Activated CD4-positive, alpha-beta T cell treated with anti-CD3 and anti-CD28 coated beads for 24 hours (primary cell): ENCODE measurements around the gene CFAP54.
"Not testable (repeated sequence)": the region's sequence is repeated elsewhere in the genome, so short reads cannot be mapped to it uniquely, and the experiment has no call there.

Source experiments
- DNase-seq, 2 donors: peaks; one replicate each; pipeline ENCODE4 v3.0.0-alpha.2; 2020; ENCODE audit warnings: low read depth in 2 of 2

Gene CFAP54

DNA sequence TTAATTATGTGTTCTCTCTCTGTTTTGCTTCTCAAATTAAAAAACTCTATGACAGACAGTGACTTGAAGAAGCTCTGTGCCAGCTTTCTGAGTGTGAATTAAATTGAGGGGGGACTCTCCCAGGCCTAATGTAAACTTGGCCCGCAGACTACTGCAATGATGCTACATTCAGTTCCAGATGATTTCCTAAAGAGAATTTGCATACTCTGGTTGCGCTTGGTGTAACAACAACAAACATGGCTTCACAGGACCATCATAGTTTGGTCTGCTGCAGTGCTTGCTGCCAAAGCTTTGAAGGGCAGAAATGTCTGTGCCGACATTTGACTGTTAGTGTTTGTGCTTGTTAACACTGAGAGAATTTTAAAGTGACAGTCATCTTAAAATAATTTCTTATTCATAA, 25.0 kb downstream of the CFAP54 start:
- no peak for DNase-seq

DNA sequence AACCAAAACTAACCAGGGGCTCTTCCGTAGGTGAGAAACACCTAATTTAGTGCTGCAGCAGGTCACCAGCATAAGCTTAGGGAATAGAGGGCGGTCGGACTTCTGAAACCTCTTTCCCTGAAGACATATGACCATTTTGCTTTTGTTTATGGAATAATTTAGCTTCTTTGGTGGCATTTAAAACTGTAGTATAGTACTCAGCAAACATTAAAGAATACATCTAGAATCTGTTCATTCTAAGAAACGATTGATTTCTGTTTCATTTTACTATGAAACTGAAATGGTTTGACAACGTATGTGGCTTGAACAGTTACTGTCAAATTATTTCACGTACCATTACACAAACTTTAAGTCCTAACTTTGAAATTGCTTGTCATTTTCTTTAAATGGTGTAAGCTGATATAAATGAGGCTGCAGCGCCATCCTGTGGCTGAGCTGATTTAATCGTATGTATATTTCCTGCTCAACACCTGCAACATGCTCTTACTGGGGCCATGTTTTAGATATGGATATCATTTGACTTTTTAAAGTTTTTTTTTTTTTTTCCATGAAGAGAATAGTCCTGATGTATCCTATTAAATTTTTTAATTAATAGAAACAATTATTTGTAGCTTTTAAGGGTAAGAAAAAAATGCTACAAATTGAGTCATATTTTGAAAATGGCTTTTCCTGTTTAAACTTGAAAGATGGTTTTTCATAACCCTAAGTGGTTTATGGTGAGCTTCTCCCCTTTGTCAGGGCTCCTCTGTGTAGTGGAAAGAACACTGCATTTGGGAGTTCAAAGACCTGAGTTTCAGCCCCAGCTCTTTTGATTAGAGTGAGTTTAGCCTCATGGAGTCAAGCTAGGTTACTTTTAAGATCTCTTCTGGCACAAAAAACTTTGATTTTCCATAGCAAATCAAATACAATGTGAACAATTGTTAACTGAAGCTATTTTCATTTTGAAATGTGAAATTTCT, 27.4 kb downstream of the CFAP54 start:
- peak; percentile 78 to 82 for DNase-seq

DNA sequence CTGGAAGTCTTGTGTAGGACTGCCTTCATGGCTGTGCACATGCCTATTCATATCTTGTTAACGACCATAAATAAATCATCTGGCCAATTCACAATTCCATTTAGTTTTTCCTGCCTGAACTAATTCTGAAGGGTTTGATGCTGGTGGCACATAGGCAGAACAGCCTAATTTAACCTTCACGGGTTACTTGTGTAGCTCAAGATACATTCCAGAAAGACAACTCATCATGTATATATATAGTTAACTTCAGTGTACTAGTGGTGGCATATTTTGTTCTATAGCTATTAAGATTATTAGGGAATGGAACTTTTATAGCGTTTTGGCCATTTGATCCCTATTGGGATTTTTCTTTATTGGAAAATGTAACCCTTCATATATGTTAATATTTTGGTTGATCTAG, 31.4 kb downstream of the CFAP54 start:
- no peak for DNase-seq

DNA sequence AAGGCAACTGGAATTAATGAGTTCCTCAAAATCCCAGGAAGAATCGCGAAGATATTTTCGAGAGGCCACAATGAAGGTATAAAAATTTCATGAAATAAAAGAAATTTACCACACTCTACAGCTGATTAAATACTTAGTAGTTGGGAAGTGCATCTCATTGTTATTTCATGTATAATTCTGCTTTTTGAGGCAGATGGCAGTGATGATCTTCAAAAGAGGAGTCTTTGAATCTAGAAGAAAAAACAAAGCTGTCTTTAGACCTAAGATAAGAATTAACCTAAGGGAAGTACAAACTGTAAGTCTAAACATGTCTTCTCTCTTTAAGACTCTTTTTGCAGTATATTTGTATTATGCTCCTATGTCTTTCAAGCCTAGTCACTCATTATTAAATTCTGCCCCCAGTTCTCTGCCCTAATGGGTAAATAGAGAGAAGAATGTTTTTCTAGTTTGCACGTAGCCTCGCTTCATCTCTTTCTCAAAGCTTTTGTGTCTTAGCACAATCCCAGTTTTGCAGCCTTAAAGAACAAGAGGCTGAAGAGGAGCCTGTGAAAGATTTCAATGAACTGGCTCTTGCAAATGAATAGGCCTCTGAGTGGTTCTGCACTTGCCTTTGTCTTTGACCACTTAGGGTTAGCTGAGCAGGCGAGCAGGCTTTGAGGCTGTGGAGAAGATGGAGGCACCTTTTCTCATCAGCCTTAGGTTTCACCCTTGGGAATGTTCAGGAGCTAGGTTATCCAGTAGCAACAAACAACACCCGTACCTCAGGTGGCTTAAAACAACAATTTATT, 32.7 kb downstream of the CFAP54 start:
- no peak for DNase-seq

DNA sequence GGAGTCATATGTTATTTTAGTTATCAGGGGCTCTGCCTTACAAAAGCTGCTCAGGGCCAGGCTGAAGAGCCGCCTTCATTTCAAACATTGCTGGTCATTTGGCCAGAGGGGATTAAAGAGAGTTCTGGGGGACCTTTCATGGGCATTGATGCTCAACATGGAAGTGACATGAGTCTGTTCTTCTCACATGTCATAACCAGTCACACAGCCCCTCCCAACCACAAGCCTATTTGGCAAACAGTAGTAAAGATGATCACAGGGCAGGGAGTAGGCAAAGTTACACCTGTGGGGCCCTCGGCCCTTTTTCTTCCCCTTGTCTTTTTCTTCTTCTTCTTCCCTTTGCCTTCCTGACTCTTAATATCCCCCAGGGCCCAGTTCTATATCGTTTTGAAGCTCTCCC, 33.3 kb downstream of the CFAP54 start:
- no peak for DNase-seq

DNA sequence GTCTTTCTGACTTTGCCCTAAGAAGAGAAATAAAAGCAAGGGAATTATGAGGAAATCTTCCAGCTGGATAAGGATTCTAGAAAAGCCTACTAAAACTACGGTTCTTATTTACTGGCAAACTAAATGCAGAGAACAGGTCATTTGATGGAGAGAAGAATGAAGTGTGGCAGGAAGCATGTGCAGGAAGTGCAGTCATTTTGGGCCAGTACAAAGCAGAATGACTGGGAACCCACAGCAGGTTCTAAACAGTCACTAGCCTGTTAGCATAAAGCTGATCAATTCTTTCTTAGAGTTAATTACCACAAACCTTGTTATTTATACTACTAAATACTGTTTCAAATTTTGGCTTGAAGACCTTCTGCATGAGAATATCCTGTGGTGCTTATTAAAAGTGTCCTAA, 36.7 kb downstream of the CFAP54 start:
- DNase-seq: no peak

DNA sequence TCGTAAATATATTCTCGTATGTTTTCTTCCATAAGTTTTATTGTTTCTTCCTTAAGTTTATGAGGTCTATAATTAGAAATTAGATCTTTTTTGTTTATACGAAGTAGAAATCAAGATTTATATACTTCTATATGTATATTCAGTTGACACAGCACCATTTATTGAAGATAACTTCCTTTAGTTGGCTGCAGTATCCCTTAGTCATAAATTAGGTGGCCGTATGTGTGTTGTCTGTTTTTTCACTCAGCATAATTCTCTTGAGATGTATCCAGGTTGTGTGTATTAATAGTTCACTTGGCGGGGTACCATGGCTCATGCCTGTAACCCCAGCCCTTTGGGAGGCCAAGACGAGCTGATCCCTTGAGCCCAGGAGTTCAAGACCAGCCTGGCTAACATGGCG, 40.5 kb downstream of the CFAP54 start:
- DNase-seq: no peak

DNA sequence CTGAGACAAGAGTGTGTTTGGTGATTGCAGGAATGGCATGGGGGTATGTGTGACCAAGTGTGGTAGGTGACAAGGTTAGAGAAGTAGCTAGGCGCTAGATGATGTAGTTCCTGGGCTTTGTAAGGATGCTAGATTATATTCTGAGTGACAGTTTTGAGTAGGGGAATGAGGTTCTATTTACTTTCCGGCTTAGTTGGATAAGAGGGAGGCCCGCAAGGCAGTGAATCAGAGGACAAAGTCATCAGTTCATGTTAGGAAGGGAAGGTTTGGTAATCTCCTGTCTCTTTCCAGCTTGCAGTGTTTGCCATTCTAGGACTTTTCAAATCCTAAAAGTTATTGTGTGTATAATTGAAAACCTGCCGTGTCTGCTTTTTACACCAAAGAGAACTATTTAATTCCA, 45.0 kb downstream of the CFAP54 start:
- DNase-seq: no peak

DNA sequence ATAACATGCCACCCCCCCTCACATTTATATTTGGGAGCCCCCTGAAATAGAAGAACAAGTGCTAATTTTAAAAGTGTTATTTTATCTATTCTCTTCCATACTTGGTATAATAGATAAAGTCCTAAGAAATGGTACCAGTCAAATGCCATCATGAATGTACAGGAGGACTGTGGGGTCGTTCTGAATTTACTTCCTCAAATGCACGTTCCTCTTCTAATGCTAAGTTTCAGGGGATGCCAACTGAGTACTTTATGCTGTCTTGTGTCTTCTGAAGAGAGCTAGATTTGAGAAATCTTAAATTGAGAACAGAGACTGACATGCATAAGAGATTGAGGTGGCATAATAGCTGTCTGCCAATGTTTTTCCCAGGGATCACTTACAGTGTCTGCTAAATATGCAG, 59.0 kb downstream of the CFAP54 start:
- DNase-seq: no peak

DNA sequence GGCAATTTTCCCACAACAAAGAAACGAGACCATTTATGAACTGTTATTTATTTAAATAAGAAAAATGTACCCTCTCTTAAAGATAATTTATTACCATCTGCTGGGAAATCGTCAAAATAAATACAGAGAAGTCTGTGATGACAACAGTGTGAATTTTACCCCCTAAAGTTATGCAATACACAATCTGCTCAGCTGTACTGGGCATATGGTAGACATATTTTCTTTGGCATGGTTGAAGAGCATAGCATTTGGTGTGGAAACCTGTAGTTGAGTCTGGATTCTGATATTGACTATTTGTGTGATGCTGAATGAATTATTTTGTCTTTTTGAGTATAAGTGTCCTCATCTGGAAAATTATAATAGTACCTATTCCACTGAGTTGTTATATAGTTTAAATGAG, 60.0 kb downstream of the CFAP54 start:
- no peak for DNase-seq

DNA sequence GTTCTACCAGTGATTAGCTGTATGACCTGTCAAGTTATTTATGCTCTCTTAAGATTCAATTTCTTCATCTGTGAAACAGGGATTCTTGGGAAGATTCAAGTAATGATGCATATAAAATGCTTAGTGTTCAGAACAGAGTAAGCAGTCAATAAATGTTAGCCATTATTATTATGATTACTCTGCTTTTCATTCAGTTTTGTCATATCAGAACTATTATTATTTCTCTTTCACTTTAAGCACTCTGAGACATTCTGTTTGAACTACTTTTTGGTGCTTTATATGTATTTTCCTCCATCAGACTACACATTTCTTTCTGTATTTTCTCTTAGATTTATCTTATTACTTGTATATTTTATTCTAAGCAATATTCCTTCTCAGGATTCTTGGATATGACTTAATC, 81.2 kb downstream of the CFAP54 start:
- no peak for DNase-seq

DNA sequence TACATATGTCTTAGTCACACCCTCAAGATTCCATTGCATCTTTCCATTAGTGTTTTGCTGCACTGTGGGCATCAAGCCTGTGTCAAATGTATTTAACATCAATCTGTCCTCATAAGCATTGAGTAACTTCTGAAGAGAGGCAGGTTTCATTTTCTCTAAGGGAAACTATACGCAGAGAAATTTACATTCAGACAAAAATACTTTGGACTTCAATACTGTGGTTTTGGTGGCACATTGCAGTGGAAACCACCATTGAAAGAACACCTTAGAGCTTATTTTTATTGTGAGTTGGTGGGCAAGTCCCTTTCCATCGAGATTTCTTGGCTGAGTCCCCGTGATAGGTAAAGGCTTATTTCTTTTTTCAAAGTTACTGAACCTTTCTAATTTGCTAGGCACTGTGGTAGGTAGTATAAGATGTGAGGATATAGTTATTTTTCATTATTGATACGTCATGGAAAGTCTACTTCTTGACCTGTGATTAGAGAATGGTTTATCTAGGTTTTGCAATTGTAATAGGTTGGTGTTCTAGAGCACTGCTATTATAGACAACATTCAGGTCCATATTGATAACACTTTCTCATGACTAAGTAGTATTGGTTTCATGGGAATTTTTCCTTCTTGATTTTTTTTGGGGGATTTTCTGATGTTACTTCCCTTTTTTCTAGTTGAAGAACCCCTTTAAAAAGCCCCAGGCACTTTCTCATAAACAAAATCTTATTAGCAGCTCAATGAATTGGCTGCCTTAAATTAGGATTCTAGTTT, 81.9 kb downstream of the CFAP54 start:
- DNase-seq: no peak

DNA sequence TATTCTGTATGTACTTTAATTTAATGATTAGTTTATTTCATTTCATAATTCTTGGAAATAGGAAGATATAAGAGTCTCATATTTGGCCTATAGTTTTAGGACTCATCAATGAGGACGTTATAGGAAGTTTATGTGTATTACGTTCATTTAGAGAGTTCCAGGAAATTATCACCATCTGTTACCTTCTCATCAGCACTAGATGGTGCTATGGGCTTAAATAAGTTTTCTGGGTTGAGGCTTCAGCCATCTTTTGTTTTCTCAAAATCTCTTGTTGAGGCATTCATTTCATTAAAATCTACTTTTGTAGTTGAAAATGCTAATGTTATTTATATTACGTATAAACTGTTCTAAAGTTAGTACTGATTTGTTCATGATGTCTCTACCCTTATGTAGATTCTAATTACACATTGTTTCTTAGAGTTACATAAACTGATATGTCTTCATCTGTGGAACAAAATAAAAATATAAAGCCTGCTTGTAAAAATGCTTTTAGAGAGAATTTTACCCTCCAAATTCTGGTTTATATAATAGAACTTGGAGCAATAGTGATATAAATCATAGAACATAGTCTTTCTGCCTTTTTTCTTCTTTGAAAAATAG, 89.2 kb downstream of the CFAP54 start:
- no peak for DNase-seq

DNA sequence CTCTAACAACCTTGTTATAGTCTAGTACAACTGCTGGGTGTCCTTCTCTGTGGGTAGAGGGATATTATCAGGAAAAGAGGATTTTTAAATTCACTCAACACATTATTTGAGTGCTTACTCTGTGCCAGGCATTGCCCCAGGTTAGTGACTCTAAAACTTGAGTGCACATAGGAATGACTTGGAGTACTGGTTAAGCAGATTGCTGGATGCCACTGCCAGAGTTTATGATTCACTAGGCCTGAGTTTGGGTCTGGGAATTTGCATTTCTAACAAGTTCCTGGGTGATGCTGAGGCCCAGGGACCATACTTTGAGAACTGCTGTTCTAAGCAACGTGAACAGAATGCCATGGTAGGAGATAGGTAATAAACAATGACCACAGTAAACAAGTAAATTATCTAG, 96.6 kb downstream of the CFAP54 start:
- no peak for DNase-seq

DNA sequence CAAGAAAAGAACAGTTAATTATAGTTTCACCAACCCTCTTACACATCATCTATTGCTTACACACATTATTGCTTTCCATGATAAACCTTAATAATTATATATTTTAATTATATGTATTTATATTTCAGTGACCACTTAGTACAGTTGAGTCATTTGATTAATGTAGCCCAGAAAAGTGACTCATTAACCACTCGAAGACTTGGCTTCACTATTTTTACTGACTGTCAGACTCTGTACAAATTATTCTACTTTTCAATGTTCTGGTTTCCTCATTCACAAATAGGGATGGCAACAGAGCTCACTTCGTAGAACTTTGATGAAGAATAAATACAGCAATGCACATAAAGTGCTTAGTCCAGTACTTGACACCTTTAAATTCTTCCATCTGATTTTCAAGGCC, 98.3 kb downstream of the CFAP54 start:
- DNase-seq: no peak

DNA sequence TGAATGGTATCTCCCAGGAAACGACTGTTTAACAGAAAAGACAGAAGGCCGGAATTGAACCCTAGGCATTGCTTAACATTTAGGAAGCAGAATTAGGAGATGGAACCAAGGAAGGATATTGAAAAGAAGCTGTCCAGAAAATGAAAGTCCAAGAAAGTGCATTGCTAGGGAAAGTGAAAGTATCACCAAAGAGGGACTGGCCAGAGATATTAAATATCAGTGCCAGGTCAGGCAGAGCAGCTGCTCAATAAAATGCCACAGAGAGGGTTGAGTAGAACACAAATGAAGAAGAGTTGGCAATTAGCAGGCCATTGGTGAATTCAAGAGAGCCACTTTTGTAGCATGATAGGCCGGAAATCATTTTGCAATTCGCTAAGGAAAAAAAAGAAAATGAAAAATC, 101.6 kb downstream of the CFAP54 start:
- DNase-seq: no peak

DNA sequence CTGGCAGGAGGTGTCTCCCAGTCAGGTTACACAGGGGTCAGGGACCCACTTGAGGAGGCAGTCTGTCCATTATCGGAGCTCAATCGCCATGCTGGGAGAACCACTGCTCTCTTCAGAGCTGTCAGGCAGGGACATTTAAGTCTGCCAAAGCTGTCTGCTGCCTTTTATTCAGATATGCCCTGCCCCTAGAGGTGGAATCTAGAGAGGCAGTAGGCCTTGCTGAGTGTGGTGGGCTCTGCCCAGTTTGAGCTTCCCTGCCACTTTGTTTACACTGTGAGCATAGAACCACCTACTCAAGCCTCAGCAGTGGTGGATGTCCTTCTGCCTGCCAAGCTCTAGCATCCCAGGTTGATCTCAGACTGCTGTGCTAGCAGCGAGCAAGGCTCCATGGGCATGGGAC, 115.0 kb downstream of the CFAP54 start:
- not testable (repeated sequence) for DNase-seq

DNA sequence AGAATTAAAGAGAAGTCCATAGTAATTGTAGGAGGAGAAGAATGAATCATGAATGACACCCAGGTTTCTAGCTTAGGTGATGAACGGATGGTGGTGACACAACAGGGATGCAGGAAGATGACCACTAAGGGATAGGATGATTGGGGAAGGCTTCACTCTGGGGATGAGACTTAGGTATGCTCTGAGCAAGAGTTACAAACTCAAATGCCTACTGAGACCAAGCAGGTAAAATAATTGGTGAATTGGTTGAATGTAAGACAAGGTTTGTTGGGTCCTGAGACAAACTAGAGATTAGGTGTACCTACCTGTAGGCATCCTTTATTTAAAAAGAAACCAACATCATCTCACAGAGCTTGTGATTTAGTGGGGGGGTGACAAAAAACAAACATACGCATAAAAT, 116.3 kb downstream of the CFAP54 start:
- no peak for DNase-seq

DNA sequence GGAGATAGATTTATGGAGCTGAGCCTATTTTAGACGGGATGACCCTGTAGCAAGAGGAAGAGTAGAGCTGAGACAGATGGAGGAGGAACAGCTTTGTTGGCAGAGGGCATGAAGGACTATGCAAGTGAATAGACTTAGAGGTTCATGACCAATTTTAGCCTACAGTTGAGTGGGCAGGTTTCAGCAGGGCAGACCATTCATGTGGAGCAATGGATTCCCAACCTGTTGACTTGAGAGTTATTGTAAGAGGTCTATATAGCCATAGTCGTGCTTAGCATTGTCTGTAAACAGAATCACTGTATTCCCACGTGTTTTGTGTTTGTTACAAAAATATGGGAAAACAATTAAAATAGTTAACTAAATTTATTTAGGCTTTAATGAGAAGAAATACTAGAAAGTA, 116.8 kb downstream of the CFAP54 start:
- no peak for DNase-seq

DNA sequence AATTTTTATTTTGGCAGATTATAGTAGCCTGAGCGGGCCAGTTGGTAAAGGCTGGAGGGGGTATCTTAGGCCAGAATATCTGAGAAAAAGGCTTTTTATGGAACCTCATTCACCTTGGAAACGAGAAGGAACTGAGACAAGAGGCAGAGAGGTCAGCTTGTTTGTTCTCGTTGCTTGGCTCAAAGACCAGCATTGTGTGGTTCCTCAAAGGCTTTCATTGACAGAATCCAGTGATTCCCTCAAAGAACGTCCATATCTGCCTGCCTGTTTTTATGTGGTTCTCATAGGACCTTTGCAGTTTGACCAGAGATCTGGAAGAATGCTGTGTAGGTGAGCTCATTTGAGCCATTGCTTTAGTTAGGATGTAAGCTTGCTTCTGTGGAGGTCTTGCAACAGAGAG, 117.3 kb downstream of the CFAP54 start:
- DNase-seq: no peak

DNA sequence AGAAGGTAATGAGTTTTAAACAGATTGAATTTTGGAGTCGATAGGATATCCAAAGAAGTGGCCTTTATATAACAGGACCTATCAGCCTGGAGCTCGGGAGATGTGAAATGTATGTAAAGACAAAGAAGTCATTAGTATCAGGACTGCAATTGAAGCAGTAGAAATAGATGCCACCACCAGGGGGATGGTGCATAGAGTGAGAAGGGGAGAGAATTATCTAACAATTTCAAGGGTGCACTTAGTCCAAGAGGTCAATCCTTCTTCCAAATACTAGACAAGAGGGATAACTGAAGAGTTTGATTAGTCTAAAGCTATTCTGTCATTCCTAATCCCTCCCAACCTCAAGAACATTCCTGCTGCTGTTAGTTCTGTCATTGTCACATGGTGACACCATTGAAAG, 127.8 kb downstream of the CFAP54 start:
- DNase-seq: no peak

DNA sequence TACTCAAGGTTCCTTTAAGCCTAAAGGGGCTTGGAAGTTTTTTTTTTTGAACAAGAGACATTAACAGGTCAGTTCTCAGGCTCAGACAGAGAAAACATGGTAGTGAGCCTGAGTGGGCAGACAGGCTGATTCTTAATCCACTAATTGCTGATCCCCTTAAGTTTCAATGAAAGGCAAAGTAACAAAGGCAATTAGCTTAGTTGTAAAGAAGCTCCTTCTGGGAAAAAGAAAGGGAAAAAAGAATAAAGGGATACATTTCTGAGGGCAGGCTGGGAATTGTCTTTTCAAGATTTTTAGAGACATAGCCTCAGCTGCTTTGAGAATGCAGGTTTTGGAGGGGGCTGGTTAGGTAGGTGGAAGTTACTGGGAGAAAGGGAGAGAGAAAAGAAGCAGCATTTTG, 133.8 kb downstream of the CFAP54 start:
- DNase-seq: no peak
